ENCODE data around the gene CCDC7.
"Not testable (repeated sequence)": the region's sequence is repeated elsewhere in the genome, so short reads cannot be mapped to it uniquely, and the experiment has no call there.

Gene CCDC7

GRCh38 chr10:32693441-32693979, 247.6 kb downstream of the CCDC7 start:
- 100% methylated on average over 1 of the region's 4 CpGs; no CpG with 5 or more reads in 1 of the 2 experiments for WGBS, 2 experiments (ENCODE audit: insufficient coverage in 2 of 2)
- Histone ChIP-seq H3K4me3 (ENCODE audit: extremely low read depth, insufficient read depth, low read length, poor library complexity, severe bottlenecking) (no peak overlapping the region), H3K9me3 (ENCODE audit: control insufficient read depth, low read length) (peaks cover 5% of the 10 kb centered on the region), H3K4me1 (ENCODE audit: control insufficient read depth, insufficient read depth, low read length, poor library complexity, severe bottlenecking) (no peaks in the 10 kb centered on the region), H3K36me3 (ENCODE audit: control insufficient read depth, insufficient read depth, low read length) (no peaks in the 10 kb centered on the region), H3K27ac (ENCODE audit: low read depth, low read length, severe bottlenecking) (no peak overlapping the region)

- H3K9me3 ChIP-seq (ENCODE audit: control insufficient read depth, low read length); H3K4me1 ChIP-seq (ENCODE audit: control insufficient read depth, insufficient read depth, low read length, poor library complexity, severe bottlenecking); H3K36me3 ChIP-seq (ENCODE audit: control insufficient read depth, insufficient read depth, low read length); H3K27ac ChIP-seq (ENCODE audit: low read depth, low read length, severe bottlenecking); H3K4me3 ChIP-seq (ENCODE audit: extremely low read depth, insufficient read depth, low read length, poor library complexity, severe bottlenecking): not testable (repeated sequence)
- WGBS, 2 experiments (ENCODE audit: insufficient coverage in 2 of 2), result no CpG with 5 or more reads among the region's 2 CpGs
Measured at GRCh38 chr10:32699683-32700082, 253.7 kb downstream of the CCDC7 start.

GRCh38 chr10:32713560-32713959, 267.6 kb downstream of the CCDC7 start:
- Histone ChIP-seq H3K27ac (ENCODE audit: low read depth, low read length, severe bottlenecking) (no peak overlapping the region), H3K4me3 (ENCODE audit: extremely low read depth, insufficient read depth, low read length, poor library complexity, severe bottlenecking) (no peak overlapping the region), H3K9me3 (ENCODE audit: control insufficient read depth, low read length) (no peaks in the 10 kb centered on the region), H3K36me3 (ENCODE audit: control insufficient read depth, insufficient read depth, low read length) (no peaks in the 10 kb centered on the region), H3K4me1 (ENCODE audit: control insufficient read depth, insufficient read depth, low read length, poor library complexity, severe bottlenecking) (no peaks in the 10 kb centered on the region)
- 63 to 67% methylated on average over 1 of the region's 1 CpG for WGBS, 2 experiments (ENCODE audit: insufficient coverage in 2 of 2)

- no peaks in the 10 kb centered on the region for H3K36me3 ChIP-seq (ENCODE audit: control insufficient read depth, insufficient read depth, low read length)
- no peaks in the 10 kb centered on the region for H3K4me1 ChIP-seq (ENCODE audit: control insufficient read depth, insufficient read depth, low read length, poor library complexity, severe bottlenecking)
- H3K27ac ChIP-seq (ENCODE audit: low read depth, low read length, severe bottlenecking), result no peak overlapping the region
- no peaks in the 10 kb centered on the region for H3K9me3 ChIP-seq (ENCODE audit: control insufficient read depth, low read length)
- WGBS, 2 experiments (ENCODE audit: insufficient coverage in 2 of 2), result 75 to 88% methylated on average over 9 of the region's 9 CpGs
- H3K4me3 ChIP-seq (ENCODE audit: extremely low read depth, insufficient read depth, low read length, poor library complexity, severe bottlenecking), result no peak overlapping the region
Measured at GRCh38 chr10:32731527-32731926, 285.6 kb downstream of the CCDC7 start.

- Histone ChIP-seq H3K9me3 (ENCODE audit: control insufficient read depth, low read length) (no peaks in the 10 kb centered on the region), H3K4me3 (ENCODE audit: extremely low read depth, insufficient read depth, low read length, poor library complexity, severe bottlenecking) (no peak overlapping the region), H3K27ac (ENCODE audit: low read depth, low read length, severe bottlenecking) (no peak overlapping the region), H3K4me1 (ENCODE audit: control insufficient read depth, insufficient read depth, low read length, poor library complexity, severe bottlenecking) (no peaks in the 10 kb centered on the region), H3K36me3 (ENCODE audit: control insufficient read depth, insufficient read depth, low read length) (no peaks in the 10 kb centered on the region)
- 60% methylated on average over 1 of the region's 3 CpGs; no CpG with 5 or more reads in 1 of the 2 experiments for WGBS, 2 experiments (ENCODE audit: insufficient coverage in 2 of 2)
Measured at GRCh38 chr10:32738958-32739357, 293.0 kb downstream of the CCDC7 start.

GRCh38 chr10:32744321-32744720, 298.4 kb downstream of the CCDC7 start:
- Histone ChIP-seq H3K9me3 (ENCODE audit: control insufficient read depth, low read length) (no peaks in the 10 kb centered on the region), H3K36me3 (ENCODE audit: control insufficient read depth, insufficient read depth, low read length) (no peaks in the 10 kb centered on the region), H3K4me3 (ENCODE audit: extremely low read depth, insufficient read depth, low read length, poor library complexity, severe bottlenecking) (no peak overlapping the region), H3K27ac (ENCODE audit: low read depth, low read length, severe bottlenecking) (no peak overlapping the region), H3K4me1 (ENCODE audit: control insufficient read depth, insufficient read depth, low read length, poor library complexity, severe bottlenecking) (no peaks in the 10 kb centered on the region)
- WGBS, 2 experiments (ENCODE audit: insufficient coverage in 2 of 2), result 100% methylated on average over 1 of the region's 1 CpG; no CpG with 5 or more reads in 1 of the 2 experiments

- H3K4me3 ChIP-seq (ENCODE audit: extremely low read depth, insufficient read depth, low read length, poor library complexity, severe bottlenecking), result no peak overlapping the region
- H3K4me1 ChIP-seq (ENCODE audit: control insufficient read depth, insufficient read depth, low read length, poor library complexity, severe bottlenecking), result no peaks in the 10 kb centered on the region
- no peaks in the 10 kb centered on the region for H3K36me3 ChIP-seq (ENCODE audit: control insufficient read depth, insufficient read depth, low read length)
- no peak overlapping the region for H3K27ac ChIP-seq (ENCODE audit: low read depth, low read length, severe bottlenecking)
- WGBS, 2 experiments (ENCODE audit: insufficient coverage in 2 of 2), result 95% methylated on average over 2 to 3 of the region's 3 CpGs
- no peaks in the 10 kb centered on the region for H3K9me3 ChIP-seq (ENCODE audit: control insufficient read depth, low read length)
Measured at GRCh38 chr10:32746869-32747268, 300.9 kb downstream of the CCDC7 start.

GRCh38 chr10:32751582-32751981, 305.6 kb downstream of the CCDC7 start:
- Histone ChIP-seq H3K27ac (ENCODE audit: low read depth, low read length, severe bottlenecking) (no peak overlapping the region), H3K9me3 (ENCODE audit: control insufficient read depth, low read length) (peaks cover 3% of the 10 kb centered on the region)
- 67 to 71% methylated on average over 1 to 2 of the region's 4 CpGs for WGBS, 2 experiments (ENCODE audit: insufficient coverage in 2 of 2)

GRCh38 chr10:32754900-32755299, 309.0 kb downstream of the CCDC7 start:
- not testable (repeated sequence) for H3K27ac ChIP-seq (ENCODE audit: low read depth, low read length, severe bottlenecking); H3K36me3 ChIP-seq (ENCODE audit: control insufficient read depth, insufficient read depth, low read length); H3K4me3 ChIP-seq (ENCODE audit: extremely low read depth, insufficient read depth, low read length, poor library complexity, severe bottlenecking); H3K9me3 ChIP-seq (ENCODE audit: control insufficient read depth, low read length); H3K4me1 ChIP-seq (ENCODE audit: control insufficient read depth, insufficient read depth, low read length, poor library complexity, severe bottlenecking)
- 71 to 100% methylated on average over 1 to 2 of the region's 5 CpGs for WGBS, 2 experiments (ENCODE audit: insufficient coverage in 2 of 2)

More at GRCh38 chr10:32751582-32751981, 305.6 kb downstream of the CCDC7 start:
- no peaks in the 10 kb centered on the region for H3K36me3 ChIP-seq (ENCODE audit: control insufficient read depth, insufficient read depth, low read length)
- no peak overlapping the region for H3K4me3 ChIP-seq (ENCODE audit: extremely low read depth, insufficient read depth, low read length, poor library complexity, severe bottlenecking)
- no peaks in the 10 kb centered on the region for H3K4me1 ChIP-seq (ENCODE audit: control insufficient read depth, insufficient read depth, low read length, poor library complexity, severe bottlenecking)

- Histone ChIP-seq H3K4me1 (ENCODE audit: control insufficient read depth, insufficient read depth, low read length, poor library complexity, severe bottlenecking) (no peaks in the 10 kb centered on the region), H3K27ac (ENCODE audit: low read depth, low read length, severe bottlenecking) (no peak overlapping the region)
Measured at GRCh38 chr10:32771217-32771616, 325.3 kb downstream of the CCDC7 start.

GRCh38 chr10:32773105-32773504, 327.2 kb downstream of the CCDC7 start:
- Histone ChIP-seq H3K27ac (ENCODE audit: low read depth, low read length, severe bottlenecking) (no peak overlapping the region), H3K36me3 (ENCODE audit: control insufficient read depth, insufficient read depth, low read length) (no peaks in the 10 kb centered on the region), H3K4me1 (ENCODE audit: control insufficient read depth, insufficient read depth, low read length, poor library complexity, severe bottlenecking) (no peaks in the 10 kb centered on the region), H3K4me3 (ENCODE audit: extremely low read depth, insufficient read depth, low read length, poor library complexity, severe bottlenecking) (no peak overlapping the region), H3K9me3 (ENCODE audit: control insufficient read depth, low read length) (peaks cover 16% of the 10 kb centered on the region)
- no CpG with 5 or more reads among the region's 1 CpG for WGBS, 2 experiments (ENCODE audit: insufficient coverage in 2 of 2)

More at GRCh38 chr10:32771217-32771616, 325.3 kb downstream of the CCDC7 start:
- H3K9me3 ChIP-seq (ENCODE audit: control insufficient read depth, low read length), result peaks cover 16% of the 10 kb centered on the region
- no peaks in the 10 kb centered on the region for H3K36me3 ChIP-seq (ENCODE audit: control insufficient read depth, insufficient read depth, low read length)
- H3K4me3 ChIP-seq (ENCODE audit: extremely low read depth, insufficient read depth, low read length, poor library complexity, severe bottlenecking), result no peak overlapping the region

All from mesodermal cell (in vitro differentiated cells).